ENCODE measurements around the gene NOS1AP. TPM values are rescaled to one million over a fixed set of nuclear protein-coding genes. Genes with fewer than 3 reads are reported as not detected.
"Not testable (repeated sequence)": the region's sequence is repeated elsewhere in the genome, so short reads cannot be mapped to it uniquely, and the experiment has no call there.

The NOS1AP gene
- total RNA-seq, 4 donors from 2014 or later: 0.31 to 12.7 (median 1.7) TPM

- TF ChIP-seq POLR2A (IDR thresholded peaks at IDR 0.05) (no peak), CTCF (IDR thresholded peaks at IDR 0.05) (no peak)
- 76 to 87% methylated on average over 1 of the region's 1 CpG for WGBS, 2 donors
- no peak overlapping the region for H3K27ac ChIP-seq
- H3K4me1 ChIP-seq: no peaks in the 10 kb centered on the region
- H3K36me3 ChIP-seq: no peaks in the 10 kb centered on the region
- H3K27me3 ChIP-seq: peaks cover 0 to 3% (median 0%) of the 10 kb centered on the region in 4 donors
- no peak overlapping the region for H3K4me3 ChIP-seq
- intact Hi-C loops (cut with DNase I): no loop called here
- no peak for DNase-seq
- H3K9me3 ChIP-seq: no peaks in the 10 kb centered on the region
Observed at GRCh38 chr1:162079030-162079429, 9.5 kb downstream of the NOS1AP start.

- Histone ChIP-seq H3K9me3 (no peaks in the 10 kb centered on the region), H3K27me3 (no peaks in the 10 kb centered on the region), H3K36me3 (no peaks in the 10 kb centered on the region), H3K4me3 (no peak overlapping the region), H3K4me1 (no peaks in the 10 kb centered on the region), H3K27ac (no peak overlapping the region)
- no peak for TF ChIP-seq CTCF (IDR thresholded peaks at IDR 0.05)
- no peak for TF ChIP-seq POLR2A (IDR thresholded peaks at IDR 0.05)
- WGBS, 2 donors: 28 to 52% methylated on average over 2 of the region's 2 CpGs
- DNase-seq: no peak
- intact Hi-C loops (cut with DNase I): no loop called here
Observed at GRCh38 chr1:162080472-162081015, 11.1 kb downstream of the NOS1AP start.

GRCh38 chr1:162081316-162081715, 11.8 kb downstream of the NOS1AP start:
- Histone ChIP-seq H3K36me3 (no peaks in the 10 kb centered on the region), H3K27me3 (no peaks in the 10 kb centered on the region), H3K27ac (no peak overlapping the region), H3K4me3 (no peak overlapping the region), H3K9me3 (no peaks in the 10 kb centered on the region), H3K4me1 (no peaks in the 10 kb centered on the region)
- TF ChIP-seq CTCF (IDR thresholded peaks at IDR 0.05) (no peak), POLR2A (IDR thresholded peaks at IDR 0.05) (no peak)
- WGBS, 2 donors: 50 to 75% methylated on average over 1 of the region's 1 CpG
- intact Hi-C loops (cut with DNase I): no loop called here
- DNase-seq: no peak

- 78 to 82% methylated on average over 2 of the region's 2 CpGs for WGBS, 2 donors
- H3K36me3 ChIP-seq; H3K27me3 ChIP-seq; H3K4me1 ChIP-seq; H3K27ac ChIP-seq; DNase-seq; H3K9me3 ChIP-seq; H3K4me3 ChIP-seq; intact Hi-C loops (cut with DNase I): not testable (repeated sequence)
Observed at GRCh38 chr1:162082080-162082479, 12.6 kb downstream of the NOS1AP start.

- Histone ChIP-seq H3K27ac (no peak overlapping the region), H3K4me1 (no peaks in the 10 kb centered on the region), H3K9me3 (no peaks in the 10 kb centered on the region), H3K36me3 (no peaks in the 10 kb centered on the region), H3K4me3 (no peak overlapping the region), H3K27me3 (no peaks in the 10 kb centered on the region)
- 88 to 97% methylated on average over 2 of the region's 2 CpGs for WGBS, 2 donors
- no peak for TF ChIP-seq CTCF (IDR thresholded peaks at IDR 0.05)
- no peak for TF ChIP-seq POLR2A (IDR thresholded peaks at IDR 0.05)
- no peak for DNase-seq
- intact Hi-C loops (cut with DNase I): no loop called here
Observed at GRCh38 chr1:162083273-162083672, 13.8 kb downstream of the NOS1AP start.

GRCh38 chr1:162085991-162086390, 16.5 kb downstream of the NOS1AP start:
- DNase-seq: no peak
- H3K9me3 ChIP-seq: no peaks in the 10 kb centered on the region
- no peaks in the 10 kb centered on the region for H3K27me3 ChIP-seq
- intact Hi-C loops (cut with DNase I): no loop called here
- H3K36me3 ChIP-seq: no peaks in the 10 kb centered on the region
- WGBS, 2 donors: 88 to 90% methylated on average over 2 to 3 of the region's 3 CpGs
- TF ChIP-seq POLR2A (IDR thresholded peaks at IDR 0.05) (no peak), CTCF (IDR thresholded peaks at IDR 0.05) (no peak)
- H3K4me1 ChIP-seq: no peaks in the 10 kb centered on the region
- H3K27ac ChIP-seq: no peak overlapping the region
- no peak overlapping the region for H3K4me3 ChIP-seq
